Liver (tissue), 9 donors: Measurements from ENCODE around the gene NMUR2. TPM values are rescaled to one million over a fixed set of nuclear protein-coding genes. Genes with fewer than 3 reads are reported as not detected.

Experiments used
- DNase-seq: peaks from one replicate; pipeline ENCODE4 v3.0.0-alpha.2; 2017; ENCODE audit warnings: low spot score
- H3K27ac ChIP-seq, 2 donors: one replicate each; pipeline ENCODE4 v1.7.0; 2013; ENCODE audit warnings: inconsistent platforms in 2 of 2, low read length in 2 of 2, control low read depth in 1 of 2, low read depth in 1 of 2, mild to moderate bottlenecking in 1 of 2
- H3K27me3 ChIP-seq, 4 donors: one replicate each; pipeline versions ENCODE4 v1.6.1 to v1.7.0; 2013; ENCODE audit warnings: low read length in 3 of 4, inconsistent platforms in 1 of 4, mild to moderate bottlenecking in 1 of 4, moderate library complexity in 1 of 4; ENCODE audit not compliant: control insufficient read depth in 4 of 4, insufficient read depth in 4 of 4
- H3K36me3 ChIP-seq, 4 donors: one replicate each; pipeline versions ENCODE4 v1.6.1 to v1.7.0; 2013; ENCODE audit warnings: low read length in 3 of 4, mild to moderate bottlenecking in 3 of 4, low read depth in 1 of 4, moderate library complexity in 1 of 4; ENCODE audit not compliant: control insufficient read depth in 4 of 4, insufficient read depth in 3 of 4
- H3K4me1 ChIP-seq, 4 donors: one replicate each; pipeline versions ENCODE4 v1.6.1 to v1.7.0; 2013; ENCODE audit warnings: low read length in 3 of 4, mild to moderate bottlenecking in 3 of 4, moderate library complexity in 1 of 4; ENCODE audit not compliant: control insufficient read depth in 4 of 4, insufficient read depth in 4 of 4
- H3K4me3 ChIP-seq, 3 donors: one replicate each; pipeline versions ENCODE4 v1.6.1 to v1.7.0; 2013; ENCODE audit warnings: low read length in 3 of 3, control low read depth in 1 of 3, low read depth in 1 of 3, mild to moderate bottlenecking in 1 of 3
- H3K9ac ChIP-seq, 2 donors: one replicate each; pipeline ENCODE4 v1.7.0; 2013; ENCODE audit warnings: low read length in 2 of 2, mild to moderate bottlenecking in 2 of 2, moderate library complexity in 2 of 2, control low read depth in 1 of 2, low read depth in 1 of 2
- H3K9me3 ChIP-seq, 4 donors: one replicate each; pipeline versions ENCODE4 v1.6.1 to v1.7.0; 2013; ENCODE audit warnings: low read length in 3 of 4; ENCODE audit not compliant: control insufficient read depth in 4 of 4
- FOXA1 ChIP-seq: IDR thresholded peaks from 2 replicates; pipeline ENCODE4 v1.6.1; 2016; ENCODE audit warnings: antibody characterized with exemption
- HNF4A ChIP-seq, 2 donors: conservative IDR thresholded peaks; 2 replicates each; pipeline ENCODE4 v1.6.1; 2016; ENCODE audit warnings: antibody characterized with exemption in 2 of 2, mild to moderate bottlenecking in 2 of 2
- JUND ChIP-seq, 2 donors: IDR thresholded peaks; 2 replicates each; pipeline ENCODE4 v1.6.1; 2016; ENCODE audit warnings: antibody characterized with exemption in 2 of 2
- RAD21 ChIP-seq, 2 donors: IDR thresholded peaks; 2 replicates each; pipeline ENCODE4 v1.6.1; 2016; ENCODE audit warnings: antibody characterized with exemption in 2 of 2, mild to moderate bottlenecking in 2 of 2
- RXRA ChIP-seq, 2 donors: IDR thresholded peaks; 2 replicates each; pipeline ENCODE4 v1.6.1; 2017 to 2018; ENCODE audit warnings: antibody characterized with exemption in 2 of 2, mild to moderate bottlenecking in 1 of 2
- SP1 ChIP-seq: IDR thresholded peaks from 2 replicates; pipeline ENCODE4 v1.6.1; 2018; ENCODE audit warnings: antibody characterized with exemption, mild to moderate bottlenecking
- TAF1 ChIP-seq: conservative IDR thresholded peaks from 2 replicates; pipeline ENCODE4 v1.6.1; 2016; ENCODE audit warnings: antibody characterized with exemption, mild to moderate bottlenecking
- YY1 ChIP-seq: IDR thresholded peaks from 2 replicates; pipeline ENCODE4 v1.6.1; 2016; ENCODE audit warnings: antibody characterized with exemption, mild to moderate bottlenecking
- WGBS: extraction: QIAGEN DNeasy Blood & Tissue Kit; methylation state at CpG from one replicate; pipeline ENCODE4 v1.1.7; 2013; 5-methylcytosine and 5-hydroxymethylcytosine counted together
- polyA plus RNA-seq, 2 donors: library from polyadenylated mRNA; stranded (reverse) in 1 of 2; unstranded in 1 of 2; fragments of 200-250 nt in 1 of 2; fragments of >200 nt in 1 of 2; fragmentation: Nextera tagmentation in 1 of 2; extraction: Ambion mirVana in 1 of 2; gene quantifications; one replicate each; pipeline versions ENCODE4 v1.2.1 to v1.2.3, GENCODE V29; 2013 to 2015
- total RNA-seq, 2 donors: library from RNA; depleted of rRNA; stranded (reverse); fragments of >200 nt; gene quantifications; one replicate each; pipeline ENCODE4 v1.2.3, GENCODE V29; 2014
- TF ChIP-seq, protein P1 (sequence below): IDR thresholded peaks from 2 replicates; pipeline ENCODE4 v1.6.1; 2016; ENCODE audit warnings: antibody characterized with exemption
- TF ChIP-seq, protein P2 (sequence below): IDR thresholded peaks from 2 replicates; pipeline ENCODE4 v1.6.1; 2016; ENCODE audit warnings: antibody characterized with exemption
- TF ChIP-seq, protein P3 (sequence below): fragments of 150-350 bp; IDR thresholded peaks from 2 replicates; pipeline ENCODE4 v1.5.1; 2017; ENCODE audit warnings: improper control_type of control experiment, low read depth, low read length; ENCODE audit not compliant: missing input control
- TF ChIP-seq, protein P4 (sequence below): IDR thresholded peaks from 2 replicates; pipeline ENCODE4 v1.6.1; 2016; ENCODE audit warnings: antibody characterized with exemption, mild to moderate bottlenecking
- TF ChIP-seq, protein P5 (sequence below): IDR thresholded peaks from 2 replicates; pipeline ENCODE4 v1.6.1; 2016; ENCODE audit warnings: antibody characterized with exemption
- donor health status: healthy.
- donor health status: healthy.
- donor health status: healthy.
- donor health status: healthy.
- donor health status: healthy.

The NMUR2 gene
- total and polyA plus RNA-seq, 4 donors = not detected

DNA sequence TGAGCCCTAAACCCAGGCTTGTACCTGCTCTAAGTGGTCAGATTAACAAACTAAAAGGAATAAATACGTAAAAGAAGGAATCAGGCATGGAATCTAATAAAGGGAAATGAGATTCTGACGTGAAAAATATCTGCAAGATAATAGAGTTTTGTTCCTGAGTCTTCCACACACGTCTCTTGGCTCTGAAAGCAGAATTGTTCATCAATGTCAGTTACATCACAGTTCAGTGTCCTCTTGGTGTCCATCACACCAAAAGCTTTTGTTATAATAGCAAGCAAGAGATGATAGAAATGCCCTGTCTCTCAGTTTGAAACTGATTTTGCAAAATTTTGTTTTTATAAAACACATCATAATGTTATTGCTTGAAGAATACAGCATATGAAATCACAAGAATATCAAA lies 34.7 kb upstream of the NMUR2 start:
- Histone ChIP-seq H3K4me1 (no peaks in the 10 kb centered on the region), H3K9ac (no peak overlapping the region), H3K36me3 (no peaks in the 10 kb centered on the region), H3K4me3 (no peak overlapping the region), H3K27ac (no peak overlapping the region), H3K9me3 (peaks cover 0 to 5% (median 0%) of the 10 kb centered on the region in 4 donors), H3K27me3 (peaks cover 0 to 4% (median 0%) of the 10 kb centered on the region in 4 donors)
- TF ChIP-seq YY1 (no peak), JUND (IDR thresholded peaks at IDR 0.05) (no peak), RXRA (IDR thresholded peaks at IDR 0.05) (no peak), SP1 (no peak), RAD21 (IDR thresholded peaks at IDR 0.05) (no peak)
- TF ChIP-seq, protein P1, sequence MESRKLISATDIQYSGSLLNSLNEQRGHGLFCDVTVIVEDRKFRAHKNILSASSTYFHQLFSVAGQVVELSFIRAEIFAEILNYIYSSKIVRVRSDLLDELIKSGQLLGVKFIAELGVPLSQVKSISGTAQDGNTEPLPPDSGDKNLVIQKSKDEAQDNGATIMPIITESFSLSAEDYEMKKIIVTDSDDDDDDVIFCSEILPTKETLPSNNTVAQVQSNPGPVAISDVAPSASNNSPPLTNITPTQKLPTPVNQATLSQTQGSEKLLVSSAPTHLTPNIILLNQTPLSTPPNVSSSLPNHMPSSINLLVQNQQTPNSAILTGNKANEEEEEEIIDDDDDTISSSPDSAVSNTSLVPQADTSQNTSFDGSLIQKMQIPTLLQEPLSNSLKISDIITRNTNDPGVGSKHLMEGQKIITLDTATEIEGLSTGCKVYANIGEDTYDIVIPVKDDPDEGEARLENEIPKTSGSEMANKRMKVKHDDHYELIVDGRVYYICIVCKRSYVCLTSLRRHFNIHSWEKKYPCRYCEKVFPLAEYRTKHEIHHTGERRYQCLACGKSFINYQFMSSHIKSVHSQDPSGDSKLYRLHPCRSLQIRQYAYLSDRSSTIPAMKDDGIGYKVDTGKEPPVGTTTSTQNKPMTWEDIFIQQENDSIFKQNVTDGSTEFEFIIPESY = no peak
- DNase-seq = no peak
- 38% methylated on average over 3 of the region's 3 CpGs for WGBS

DNA sequence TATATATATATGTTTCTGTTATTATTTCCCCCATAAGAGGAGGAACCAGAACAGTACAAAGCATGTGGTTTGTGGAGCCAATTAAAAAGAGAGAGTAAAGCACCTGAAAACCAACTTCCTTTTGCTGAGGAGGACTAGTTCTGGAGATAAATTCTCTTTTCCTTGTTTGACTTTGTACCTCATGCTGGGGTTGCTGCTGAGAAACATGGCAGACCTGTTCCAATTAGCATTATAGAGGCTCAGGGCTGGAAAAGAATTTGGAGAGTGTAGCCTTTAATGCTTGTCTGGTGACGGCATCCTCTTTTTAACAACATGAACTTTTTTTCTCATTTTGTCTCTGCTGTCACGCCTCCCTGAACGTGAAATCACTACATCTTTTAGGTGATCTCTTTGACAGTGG lies 32.8 kb upstream of the NMUR2 start:
- no peak overlapping the region for H3K27ac ChIP-seq
- H3K9me3 ChIP-seq = peaks cover 0 to 3% (median 0%) of the 10 kb centered on the region in 4 donors
- H3K36me3 ChIP-seq = no peaks in the 10 kb centered on the region
- 58% methylated on average over 3 of the region's 3 CpGs for WGBS
- H3K4me1 ChIP-seq = no peaks in the 10 kb centered on the region
- TF ChIP-seq, protein P2, sequence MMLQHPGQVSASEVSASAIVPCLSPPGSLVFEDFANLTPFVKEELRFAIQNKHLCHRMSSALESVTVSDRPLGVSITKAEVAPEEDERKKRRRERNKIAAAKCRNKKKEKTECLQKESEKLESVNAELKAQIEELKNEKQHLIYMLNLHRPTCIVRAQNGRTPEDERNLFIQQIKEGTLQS = no peak
- H3K27me3 ChIP-seq = peaks cover 0 to 4% (median 0%) of the 10 kb centered on the region in 4 donors
- H3K9ac ChIP-seq = no peak overlapping the region
- no peak for DNase-seq
- no peak overlapping the region for H3K4me3 ChIP-seq

DNA sequence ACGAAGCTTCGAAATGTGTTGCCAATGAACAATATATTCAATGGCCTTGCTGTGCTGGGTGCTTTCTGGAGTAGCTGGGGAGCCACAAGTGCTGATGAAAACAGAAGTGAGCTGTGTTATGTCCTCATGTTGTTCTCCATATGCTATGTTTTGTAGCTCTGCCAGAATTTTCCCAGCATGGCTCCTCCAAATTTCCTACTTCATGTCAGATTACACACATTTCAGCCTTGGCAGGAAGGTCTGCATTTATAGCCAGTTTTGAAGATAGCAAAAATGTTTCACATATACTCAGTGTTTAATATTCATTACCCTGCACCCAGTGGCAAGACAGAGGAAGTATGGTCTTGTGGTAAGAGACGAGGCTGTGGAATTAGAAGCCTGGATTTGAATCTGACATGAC lies 22.6 kb upstream of the NMUR2 start:
- DNase-seq = no peak
- H3K27me3 ChIP-seq = peaks cover 0 to 2% (median 0%) of the 10 kb centered on the region in 4 donors
- no peaks in the 10 kb centered on the region for H3K9me3 ChIP-seq
- H3K9ac ChIP-seq = no peak overlapping the region
- H3K36me3 ChIP-seq = no peaks in the 10 kb centered on the region
- H3K27ac ChIP-seq = no peak overlapping the region
- H3K4me1 ChIP-seq = no peaks in the 10 kb centered on the region
- 53% methylated on average over 3 of the region's 3 CpGs for WGBS
- TF ChIP-seq, protein P1 = no peak
- TF ChIP-seq, protein P3, sequence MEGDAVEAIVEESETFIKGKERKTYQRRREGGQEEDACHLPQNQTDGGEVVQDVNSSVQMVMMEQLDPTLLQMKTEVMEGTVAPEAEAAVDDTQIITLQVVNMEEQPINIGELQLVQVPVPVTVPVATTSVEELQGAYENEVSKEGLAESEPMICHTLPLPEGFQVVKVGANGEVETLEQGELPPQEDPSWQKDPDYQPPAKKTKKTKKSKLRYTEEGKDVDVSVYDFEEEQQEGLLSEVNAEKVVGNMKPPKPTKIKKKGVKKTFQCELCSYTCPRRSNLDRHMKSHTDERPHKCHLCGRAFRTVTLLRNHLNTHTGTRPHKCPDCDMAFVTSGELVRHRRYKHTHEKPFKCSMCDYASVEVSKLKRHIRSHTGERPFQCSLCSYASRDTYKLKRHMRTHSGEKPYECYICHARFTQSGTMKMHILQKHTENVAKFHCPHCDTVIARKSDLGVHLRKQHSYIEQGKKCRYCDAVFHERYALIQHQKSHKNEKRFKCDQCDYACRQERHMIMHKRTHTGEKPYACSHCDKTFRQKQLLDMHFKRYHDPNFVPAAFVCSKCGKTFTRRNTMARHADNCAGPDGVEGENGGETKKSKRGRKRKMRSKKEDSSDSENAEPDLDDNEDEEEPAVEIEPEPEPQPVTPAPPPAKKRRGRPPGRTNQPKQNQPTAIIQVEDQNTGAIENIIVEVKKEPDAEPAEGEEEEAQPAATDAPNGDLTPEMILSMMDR = no peak
- TF ChIP-seq YY1 (no peak), TAF1 (no peak), SP1 (no peak), HNF4A (conservative IDR thresholded peaks at IDR 0.05) (no peak), RXRA (IDR thresholded peaks at IDR 0.05) (no peak), RAD21 (IDR thresholded peaks at IDR 0.05) (no peak), FOXA1 (no peak)
- TF ChIP-seq, protein P4, sequence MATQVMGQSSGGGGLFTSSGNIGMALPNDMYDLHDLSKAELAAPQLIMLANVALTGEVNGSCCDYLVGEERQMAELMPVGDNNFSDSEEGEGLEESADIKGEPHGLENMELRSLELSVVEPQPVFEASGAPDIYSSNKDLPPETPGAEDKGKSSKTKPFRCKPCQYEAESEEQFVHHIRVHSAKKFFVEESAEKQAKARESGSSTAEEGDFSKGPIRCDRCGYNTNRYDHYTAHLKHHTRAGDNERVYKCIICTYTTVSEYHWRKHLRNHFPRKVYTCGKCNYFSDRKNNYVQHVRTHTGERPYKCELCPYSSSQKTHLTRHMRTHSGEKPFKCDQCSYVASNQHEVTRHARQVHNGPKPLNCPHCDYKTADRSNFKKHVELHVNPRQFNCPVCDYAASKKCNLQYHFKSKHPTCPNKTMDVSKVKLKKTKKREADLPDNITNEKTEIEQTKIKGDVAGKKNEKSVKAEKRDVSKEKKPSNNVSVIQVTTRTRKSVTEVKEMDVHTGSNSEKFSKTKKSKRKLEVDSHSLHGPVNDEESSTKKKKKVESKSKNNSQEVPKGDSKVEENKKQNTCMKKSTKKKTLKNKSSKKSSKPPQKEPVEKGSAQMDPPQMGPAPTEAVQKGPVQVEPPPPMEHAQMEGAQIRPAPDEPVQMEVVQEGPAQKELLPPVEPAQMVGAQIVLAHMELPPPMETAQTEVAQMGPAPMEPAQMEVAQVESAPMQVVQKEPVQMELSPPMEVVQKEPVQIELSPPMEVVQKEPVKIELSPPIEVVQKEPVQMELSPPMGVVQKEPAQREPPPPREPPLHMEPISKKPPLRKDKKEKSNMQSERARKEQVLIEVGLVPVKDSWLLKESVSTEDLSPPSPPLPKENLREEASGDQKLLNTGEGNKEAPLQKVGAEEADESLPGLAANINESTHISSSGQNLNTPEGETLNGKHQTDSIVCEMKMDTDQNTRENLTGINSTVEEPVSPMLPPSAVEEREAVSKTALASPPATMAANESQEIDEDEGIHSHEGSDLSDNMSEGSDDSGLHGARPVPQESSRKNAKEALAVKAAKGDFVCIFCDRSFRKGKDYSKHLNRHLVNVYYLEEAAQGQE = no peak
- TF ChIP-seq, protein P5, sequence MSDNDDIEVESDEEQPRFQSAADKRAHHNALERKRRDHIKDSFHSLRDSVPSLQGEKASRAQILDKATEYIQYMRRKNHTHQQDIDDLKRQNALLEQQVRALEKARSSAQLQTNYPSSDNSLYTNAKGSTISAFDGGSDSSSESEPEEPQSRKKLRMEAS = no peak
- H3K4me3 ChIP-seq = no peak overlapping the region
